HG03442 (cell line): ENCODE measurements around the gene TMEM131L.
"Not testable (repeated sequence)": the region's sequence is repeated elsewhere in the genome, so short reads cannot be mapped to it uniquely, and the experiment has no call there.

ENCODE experiments used
- ATAC-seq: cut with Tn5 transposase; IDR thresholded peaks from one replicate; pipeline ENCODE4 v1.9.1; 2021; ENCODE audit warnings: mild to moderate bottlenecking, moderate library complexity; ENCODE audit not compliant: unreplicated experiment

Gene TMEM131L

GRCh38 chr4:153609070-153609469 lies 142.9 kb downstream of the TMEM131L start:
- ATAC-seq: not testable (repeated sequence)

DNA sequence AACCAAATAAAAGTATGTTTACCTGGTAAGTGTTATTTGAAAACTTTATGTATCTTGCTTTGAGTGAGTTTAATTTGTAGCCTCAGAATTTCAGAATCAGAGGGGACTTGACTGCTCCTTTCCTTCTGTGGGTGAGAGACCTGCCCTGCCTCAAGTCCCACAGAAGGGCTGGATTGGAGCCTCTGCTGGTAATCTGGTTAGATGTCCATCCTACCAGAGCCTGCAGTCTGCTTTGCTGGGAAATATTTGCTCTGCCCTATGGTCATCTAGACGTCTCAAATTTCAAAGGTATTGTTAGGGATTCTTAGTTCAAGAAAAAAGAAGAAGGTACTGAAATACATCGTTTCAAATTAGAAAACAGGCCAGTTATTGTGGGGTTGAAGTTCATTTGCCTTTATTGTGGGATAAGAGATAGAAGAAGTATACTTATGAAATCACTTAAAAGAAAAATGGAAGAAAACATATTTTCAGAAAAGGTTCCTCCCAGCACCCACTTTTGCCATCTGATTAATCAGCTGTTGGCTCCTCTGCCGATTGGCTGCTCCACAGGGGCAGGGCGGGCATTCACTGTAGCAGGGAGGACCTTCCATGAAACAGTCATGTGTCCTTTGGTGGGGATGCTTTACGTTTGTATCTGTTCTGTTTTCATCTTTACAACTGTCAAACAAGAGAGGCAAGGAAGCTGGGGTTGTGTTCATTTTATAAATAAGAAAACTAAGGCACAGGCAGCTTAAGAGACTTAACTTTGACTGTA lies 144.6 kb downstream of the TMEM131L start:
- no peak for ATAC-seq

DNA sequence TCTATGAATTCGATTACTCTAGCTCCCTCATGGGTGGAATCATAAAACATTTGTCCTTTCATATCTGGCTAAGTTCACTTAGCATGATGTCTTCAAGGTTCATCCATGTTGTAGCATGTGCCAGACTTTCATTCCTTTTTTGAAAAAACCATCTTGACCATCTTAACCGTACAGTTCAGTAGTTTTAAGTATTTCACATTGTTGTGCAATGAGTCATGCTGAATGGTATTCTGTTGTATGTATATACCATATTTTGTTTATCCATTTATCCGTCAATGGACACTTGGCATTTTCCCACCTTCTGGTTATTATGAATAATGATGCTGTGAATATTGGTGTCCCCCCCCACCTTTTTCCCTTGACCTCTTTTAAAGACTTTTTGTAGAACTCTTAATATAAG lies 145.5 kb downstream of the TMEM131L start:
- ATAC-seq: no peak

DNA sequence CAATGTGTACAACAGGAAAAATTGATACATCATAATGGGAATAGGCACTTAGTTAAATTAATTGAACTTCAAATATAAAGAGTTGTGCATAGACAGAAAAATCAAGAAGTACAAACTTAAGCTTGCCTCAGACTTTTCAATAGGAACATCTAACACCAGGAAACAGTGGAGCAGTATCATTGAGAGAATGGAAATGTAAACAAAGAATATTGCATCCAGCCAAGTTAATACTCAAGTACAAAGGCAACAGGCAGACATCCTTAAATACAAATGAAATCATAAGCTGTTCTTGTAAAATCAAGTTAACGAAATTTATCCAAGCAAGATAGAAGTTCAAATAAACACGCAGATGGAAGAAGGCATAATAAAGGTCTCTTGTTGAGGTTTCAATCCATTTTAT lies 146.7 kb downstream of the TMEM131L start:
- no peak for ATAC-seq

GRCh38 chr4:153616006-153616555 lies 149.9 kb downstream of the TMEM131L start:
- no peak for ATAC-seq

DNA sequence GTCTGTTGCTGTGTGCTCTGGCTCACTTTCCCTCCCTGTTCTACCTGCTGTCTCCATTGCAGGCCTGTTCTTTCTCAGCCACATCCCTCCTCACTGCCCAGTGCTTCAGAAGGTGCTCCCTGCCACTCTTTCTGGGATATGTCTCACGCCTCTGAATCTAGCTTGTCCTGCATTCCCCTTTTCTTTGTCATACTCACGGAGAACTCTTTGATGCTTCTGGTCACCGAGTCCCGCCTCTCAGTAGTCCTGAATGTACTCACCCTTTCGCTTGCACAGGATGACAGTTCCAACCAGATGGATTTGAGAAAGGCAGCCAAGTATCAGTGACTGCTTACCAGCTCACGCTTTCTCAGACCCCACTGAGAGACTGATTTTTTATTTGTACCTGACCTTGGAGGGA lies 152.7 kb downstream of the TMEM131L start:
- ATAC-seq: no peak

- no peak for ATAC-seq
These were observed 153.7 kb downstream of the TMEM131L start for GRCh38 chr4:153619811-153620210.

GRCh38 chr4:153620352-153620751 lies 154.2 kb downstream of the TMEM131L start:
- no peak for ATAC-seq

GRCh38 chr4:153622093-153622492 lies 155.9 kb downstream of the TMEM131L start:
- no peak for ATAC-seq

GRCh38 chr4:153622778-153623240 lies 156.6 kb downstream of the TMEM131L start:
- ATAC-seq: no peak

DNA sequence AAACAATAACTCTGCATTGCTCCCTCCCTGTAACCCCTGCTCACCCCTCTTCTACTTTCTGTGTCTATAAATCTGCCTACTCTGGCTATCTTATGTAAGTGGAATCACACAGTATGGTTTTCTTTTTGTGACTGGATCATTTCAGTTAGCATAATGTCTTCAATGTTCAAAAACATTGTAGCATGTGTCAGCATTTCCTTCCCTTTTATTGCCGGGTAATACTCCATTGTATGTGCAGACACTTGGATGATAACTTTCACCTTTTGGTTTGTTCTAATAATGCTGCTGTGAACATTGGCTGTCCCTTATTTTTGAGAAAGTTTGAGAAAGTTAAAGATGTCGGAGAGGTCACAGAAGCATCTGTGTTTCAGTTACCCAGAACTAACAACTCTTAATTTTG lies 157.3 kb downstream of the TMEM131L start:
- ATAC-seq: no peak

DNA sequence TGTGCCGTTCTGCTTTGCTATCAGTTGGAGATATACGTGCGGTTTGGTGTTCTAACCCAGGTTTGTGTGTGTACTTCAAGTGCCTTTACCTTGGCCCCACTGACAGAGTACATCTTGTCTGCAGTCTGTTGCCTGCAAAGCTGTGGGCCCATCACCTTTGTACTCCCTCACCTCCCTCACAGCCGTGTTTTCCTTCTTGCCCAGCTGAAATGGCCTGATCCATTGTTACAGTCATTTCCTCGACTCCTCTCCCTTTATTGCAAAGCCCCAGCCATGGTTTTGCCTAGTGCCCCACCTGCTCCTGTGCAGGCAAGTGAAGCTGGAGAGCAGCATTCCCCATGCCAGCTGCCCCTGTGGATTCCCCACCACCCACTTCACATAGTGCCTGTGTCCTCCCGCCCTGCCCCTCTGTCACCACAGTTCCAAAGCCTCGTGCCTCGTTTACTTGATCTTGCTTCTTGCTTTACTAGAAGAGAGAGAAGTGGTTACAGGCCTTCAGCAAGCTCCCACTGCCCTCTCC lies 162.7 kb downstream of the TMEM131L start:
- ATAC-seq: no peak

DNA sequence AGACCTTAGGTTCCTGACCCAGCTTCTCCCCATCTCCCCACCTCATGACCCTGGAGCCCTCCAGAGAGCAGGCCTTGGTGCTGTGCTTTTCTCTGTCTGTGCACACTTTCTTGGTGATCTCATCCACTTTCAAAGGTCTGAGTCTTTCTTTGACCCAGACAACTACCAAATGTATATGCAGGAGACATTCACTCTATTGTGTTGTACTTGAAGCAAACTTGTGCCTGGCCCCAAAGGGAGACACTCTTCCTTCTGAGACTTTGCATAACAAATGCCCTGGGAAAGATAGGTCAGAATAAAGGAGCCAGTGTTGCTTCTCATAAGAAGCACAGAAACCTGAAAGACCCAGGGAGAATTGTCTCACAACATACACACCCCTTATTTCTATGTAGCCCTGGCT lies 163.6 kb downstream of the TMEM131L start:
- no peak for ATAC-seq

DNA sequence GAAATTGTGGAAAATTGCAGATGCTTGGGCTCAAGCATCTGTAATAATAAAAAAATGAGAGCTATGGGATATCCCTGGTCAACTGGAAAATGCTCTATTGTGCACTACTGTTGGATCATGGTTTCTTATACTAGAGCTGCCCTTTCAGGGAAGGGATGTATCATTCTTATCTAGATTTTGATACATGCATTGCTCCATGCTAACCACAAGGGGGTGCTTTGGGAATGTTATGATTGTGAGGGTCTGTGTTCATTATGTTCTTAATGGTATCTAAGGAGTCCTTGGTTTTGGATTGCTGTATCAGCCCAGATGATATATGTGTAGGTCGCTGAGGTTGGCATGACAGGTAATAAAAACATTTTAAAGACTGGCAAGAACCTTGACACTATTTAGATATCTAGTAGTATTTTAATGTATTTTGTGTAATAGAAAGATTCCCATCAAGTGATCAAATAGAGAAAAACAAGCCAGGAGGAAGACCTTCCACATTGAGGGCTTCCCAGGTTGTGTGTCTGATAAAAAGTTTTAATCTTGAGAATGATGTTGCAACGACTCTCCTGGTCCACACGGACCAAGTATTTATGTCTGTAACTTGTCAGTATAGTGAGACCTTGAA lies 168.7 kb downstream of the TMEM131L start:
- ATAC-seq: no peak

DNA sequence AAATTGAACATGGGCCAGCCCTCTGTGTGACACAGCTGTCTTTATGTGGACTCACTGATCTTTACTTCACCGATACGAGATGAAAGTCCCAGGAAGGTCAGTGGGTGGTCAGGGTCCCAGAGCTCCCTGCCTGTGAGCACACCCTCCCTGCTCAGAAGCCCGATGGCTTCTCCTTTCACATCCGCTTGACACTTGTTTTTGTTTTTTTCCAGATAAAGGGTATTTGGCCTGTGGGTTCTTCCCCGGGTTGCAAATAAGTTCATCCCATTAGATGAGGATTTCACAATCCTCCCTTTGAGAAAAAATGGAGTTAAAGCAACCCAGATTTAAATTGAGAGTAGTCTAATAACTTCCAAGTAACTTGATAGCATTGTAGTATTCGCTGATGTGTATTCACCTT lies 169.7 kb downstream of the TMEM131L start:
- ATAC-seq: no peak

DNA sequence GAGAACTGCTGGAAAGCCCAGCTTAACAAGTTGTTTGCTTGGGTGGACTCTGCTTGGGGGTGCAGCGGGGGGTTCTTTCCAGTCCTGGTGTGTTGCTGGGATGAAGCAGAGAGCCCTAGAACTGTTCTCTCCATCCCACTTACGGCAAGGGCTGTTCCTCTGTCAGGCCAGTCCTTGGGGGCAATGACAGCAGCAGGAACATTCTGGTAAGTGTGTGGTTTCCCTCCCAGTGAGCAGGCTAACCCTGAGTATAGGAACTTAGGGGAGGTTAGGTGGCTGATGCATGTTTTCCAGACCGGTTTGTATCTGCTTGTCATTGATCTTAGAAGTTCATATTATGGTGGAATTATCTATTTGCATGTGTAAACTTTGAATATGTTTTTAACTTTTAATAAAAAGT lies 171.0 kb downstream of the TMEM131L start:
- ATAC-seq: no peak

- ATAC-seq: no peak
These were observed 171.9 kb downstream of the TMEM131L start for GRCh38 chr4:153638011-153638410.

GRCh38 chr4:153638999-153639398 lies 172.8 kb downstream of the TMEM131L start:
- no peak for ATAC-seq

DNA sequence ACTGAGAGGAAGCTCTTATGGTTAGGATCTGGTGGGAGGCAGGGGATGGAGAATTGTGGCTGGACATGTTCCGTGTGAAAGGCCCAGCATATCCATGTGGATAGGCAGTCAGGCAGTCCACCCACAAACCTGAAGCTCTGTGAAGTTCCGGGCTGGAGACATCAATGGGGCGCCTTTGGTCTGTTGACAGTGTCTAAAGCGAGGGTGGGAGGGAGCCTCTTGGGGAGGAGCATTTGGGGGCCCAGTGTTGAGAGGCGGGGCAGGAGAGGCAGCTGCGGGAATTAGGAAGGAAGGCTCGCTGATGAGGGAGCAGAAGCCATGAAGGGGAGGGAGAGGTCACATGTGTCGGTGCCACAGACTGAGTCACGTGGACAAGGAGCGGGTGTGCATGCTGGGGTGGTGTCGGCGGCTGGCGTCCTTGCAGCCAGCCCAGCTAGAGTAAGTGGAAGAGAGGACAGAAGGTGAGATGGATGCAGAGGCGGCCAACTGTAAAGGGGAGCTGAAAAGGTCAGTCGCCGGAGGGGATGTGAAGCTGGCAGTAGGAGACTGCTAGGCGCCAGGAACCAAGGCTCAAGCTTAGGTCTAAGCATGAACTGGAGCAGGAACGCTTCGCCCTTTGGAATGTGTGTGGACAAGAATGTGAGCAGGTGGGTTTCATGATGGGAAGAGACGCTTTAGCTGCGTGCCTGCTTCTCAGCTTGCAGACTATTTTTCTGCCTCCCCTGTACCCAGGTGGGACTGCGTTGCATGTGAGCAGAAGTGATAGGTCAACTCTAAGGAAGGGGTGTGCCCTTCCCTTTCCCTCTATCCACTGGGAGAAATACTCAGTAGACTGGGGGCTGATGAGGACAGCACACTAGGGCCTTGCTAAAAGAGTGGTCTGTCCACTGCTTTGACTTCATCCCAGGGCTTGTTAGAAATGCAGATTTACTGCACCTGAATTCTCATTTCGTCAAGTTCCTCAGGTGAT lies 174.0 kb downstream of the TMEM131L start:
- ATAC-seq: no peak

GRCh38 chr4:153641532-153641931 lies 175.4 kb downstream of the TMEM131L start:
- peak; percentile 37 for ATAC-seq
